ENCODE measurements around the gene GNAL.
"Not testable (repeated sequence)": the region's sequence is repeated elsewhere in the genome, so short reads cannot be mapped to it uniquely, and the experiment has no call there.

The GNAL gene

DNA sequence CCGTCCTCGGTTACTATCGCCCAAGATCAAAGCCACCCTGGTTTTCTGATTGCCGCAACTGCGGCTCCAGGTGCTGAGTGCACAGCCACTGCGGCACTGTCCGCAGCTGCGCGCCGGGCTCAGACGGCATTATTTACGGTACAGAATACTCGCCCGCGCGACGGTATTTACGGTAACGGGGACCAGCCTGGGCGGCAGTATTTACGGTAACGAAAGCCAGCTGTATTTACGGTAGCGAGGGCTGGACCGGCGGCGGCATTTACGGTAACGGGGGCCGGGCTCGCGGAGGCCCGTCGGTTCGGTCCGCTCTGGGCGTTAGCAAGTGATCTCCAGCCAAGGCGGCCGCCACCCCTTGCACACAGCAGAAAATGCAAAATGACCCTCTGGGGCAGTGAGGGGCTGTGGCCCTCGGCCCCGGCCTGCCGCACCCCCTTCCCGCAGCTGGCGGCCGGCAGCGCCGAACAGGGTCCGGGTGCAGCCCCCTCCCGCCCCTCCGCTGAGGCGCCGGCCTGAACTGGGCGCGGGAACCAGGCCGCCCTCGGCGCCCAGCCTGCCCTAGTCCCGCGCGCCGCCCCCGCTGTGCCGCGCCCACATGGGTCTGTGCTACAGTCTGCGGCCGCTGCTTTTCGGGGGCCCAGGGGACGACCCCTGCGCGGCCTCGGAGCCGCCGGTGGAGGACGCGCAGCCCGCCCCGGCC, at the start of gene GNAL:
GNAL (plus strand) TSS at position 293 of the 697 bp plus-strand sequence; CDS start at position 593, 300 bp downstream.
- peak; percentile 90 for DNase-seq (ENCODE audit: low read depth, low spot score)

DNA sequence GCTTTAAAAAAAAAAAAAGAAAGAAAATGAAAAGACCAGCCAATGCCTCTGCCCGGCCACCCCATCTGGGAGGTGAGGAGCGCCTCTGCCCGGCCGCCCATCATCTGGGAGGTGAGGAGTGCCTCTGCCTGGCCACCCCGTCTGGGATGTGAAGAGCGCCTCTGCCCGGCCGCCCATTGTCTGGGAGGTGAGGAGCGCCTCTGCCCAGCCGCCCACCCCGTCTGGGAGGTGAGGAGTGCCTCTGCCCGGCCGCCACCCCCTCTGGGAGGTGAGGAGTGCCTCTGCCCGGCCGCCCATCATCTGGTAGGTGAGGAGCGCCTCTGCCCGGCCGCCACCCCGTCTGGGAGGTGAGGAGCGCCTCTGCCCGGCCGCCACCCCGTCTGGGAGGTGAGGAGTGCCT, 41.8 kb upstream of the GNAL start:
- DNase-seq (ENCODE audit: low read depth, low spot score) = not testable (repeated sequence)

DNA sequence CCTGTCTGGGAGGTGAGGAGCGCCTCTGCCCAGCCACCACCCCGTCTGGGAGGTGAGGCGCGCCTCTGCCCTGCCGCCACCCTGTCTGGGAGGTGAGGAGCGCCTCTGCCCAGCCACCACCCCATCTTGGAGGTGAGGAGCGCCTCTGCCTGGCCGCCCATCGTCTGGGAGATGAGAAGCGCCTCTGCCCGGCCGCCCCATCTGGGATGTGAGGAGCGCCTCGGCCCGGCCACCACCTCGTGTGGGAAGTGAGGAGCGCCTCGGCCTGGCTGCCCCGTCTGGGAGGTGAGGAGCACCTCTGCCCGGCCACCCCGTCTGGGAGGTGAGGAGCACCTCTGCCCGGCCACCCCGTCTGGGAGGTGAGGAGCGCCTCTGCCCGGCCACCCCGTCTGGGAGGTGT, 41.3 kb upstream of the GNAL start:
- DNase-seq (ENCODE audit: low read depth, low spot score) = not testable (repeated sequence)

- DNase-seq (ENCODE audit: low read depth, low spot score) = no peak
Observed at GRCh38 chr18:11649839-11650238, 39.2 kb upstream of the GNAL start.

- no peak for DNase-seq (ENCODE audit: low read depth, low spot score)
Observed at GRCh38 chr18:11651899-11652298, 37.2 kb upstream of the GNAL start.

DNA sequence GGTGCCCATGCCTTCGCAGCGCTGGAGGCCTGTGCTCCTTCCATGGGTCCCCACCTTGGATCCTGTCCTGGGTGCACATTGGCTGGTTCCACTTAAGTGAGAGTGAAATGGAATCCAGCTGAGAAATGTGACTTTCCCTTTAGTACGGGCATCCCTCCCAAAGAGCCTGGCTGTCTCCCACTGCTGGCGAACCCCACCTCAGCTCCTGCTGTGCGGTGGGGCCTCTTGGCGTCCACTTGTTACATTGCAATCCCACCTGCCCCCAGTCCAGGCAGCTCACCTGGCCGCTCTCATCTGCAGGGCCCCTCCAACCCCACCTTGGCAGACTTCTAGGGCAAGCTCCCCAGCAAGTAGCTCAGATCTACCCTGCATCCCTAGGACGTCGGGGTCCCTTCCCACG, 35.5 kb upstream of the GNAL start:
- DNase-seq (ENCODE audit: low read depth, low spot score) = no peak

GRCh38 chr18:11654736-11655605, 34.1 kb upstream of the GNAL start:
- DNase-seq (ENCODE audit: low read depth, low spot score) = peak; percentile 54

- no peak for DNase-seq (ENCODE audit: low read depth, low spot score)
Observed at GRCh38 chr18:11655606-11655932, 33.5 kb upstream of the GNAL start.

DNA sequence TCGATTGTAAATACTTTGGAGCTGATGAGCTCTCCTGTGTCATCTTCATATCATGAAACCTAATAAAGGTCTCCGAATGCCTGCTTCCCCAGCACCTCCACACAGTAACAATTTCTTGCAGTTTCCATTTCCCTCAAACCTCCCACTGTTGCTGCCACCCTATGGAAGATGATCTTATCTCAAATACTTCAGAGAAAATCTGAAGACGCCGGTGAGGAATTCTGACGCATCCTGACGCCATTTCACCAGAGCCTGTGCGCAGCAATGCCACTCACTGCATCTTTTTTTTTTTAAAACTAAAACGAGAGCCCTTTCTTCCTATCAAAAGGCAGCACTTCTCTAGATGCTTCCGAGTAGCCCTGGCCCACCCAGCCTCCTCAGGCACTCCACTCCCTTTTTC, 31.9 kb upstream of the GNAL start:
- no peak for DNase-seq (ENCODE audit: low read depth, low spot score)

- no peak for DNase-seq (ENCODE audit: low read depth, low spot score)
Observed at GRCh38 chr18:11657554-11657953, 31.5 kb upstream of the GNAL start.

DNA sequence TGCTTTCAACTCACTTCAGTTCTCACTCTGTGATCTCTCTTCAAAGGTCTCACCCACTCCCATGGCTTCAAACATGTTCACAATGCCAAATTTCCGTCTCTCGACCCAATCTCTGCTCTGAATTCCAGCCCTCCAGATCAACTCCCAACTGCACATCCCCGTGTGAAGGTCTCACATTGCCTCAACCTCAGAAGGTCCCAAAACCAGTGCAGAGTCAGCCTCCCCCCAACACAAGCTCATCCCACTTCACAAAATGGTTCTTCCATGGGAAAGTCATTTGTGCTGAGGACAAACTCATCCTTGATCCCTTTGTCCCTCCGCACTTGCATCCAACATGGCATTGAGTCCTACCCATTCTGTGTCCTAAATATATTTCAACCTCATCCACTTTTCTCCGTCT, 31.0 kb upstream of the GNAL start:
- no peak for DNase-seq (ENCODE audit: low read depth, low spot score)

GRCh38 chr18:11658989-11659388, 30.1 kb upstream of the GNAL start:
- no peak for DNase-seq (ENCODE audit: low read depth, low spot score)

GRCh38 chr18:11660691-11661090, 28.4 kb upstream of the GNAL start:
- DNase-seq (ENCODE audit: low read depth, low spot score) = no peak

GRCh38 chr18:11661430-11661829, 27.6 kb upstream of the GNAL start:
- no peak for DNase-seq (ENCODE audit: low read depth, low spot score)

DNA sequence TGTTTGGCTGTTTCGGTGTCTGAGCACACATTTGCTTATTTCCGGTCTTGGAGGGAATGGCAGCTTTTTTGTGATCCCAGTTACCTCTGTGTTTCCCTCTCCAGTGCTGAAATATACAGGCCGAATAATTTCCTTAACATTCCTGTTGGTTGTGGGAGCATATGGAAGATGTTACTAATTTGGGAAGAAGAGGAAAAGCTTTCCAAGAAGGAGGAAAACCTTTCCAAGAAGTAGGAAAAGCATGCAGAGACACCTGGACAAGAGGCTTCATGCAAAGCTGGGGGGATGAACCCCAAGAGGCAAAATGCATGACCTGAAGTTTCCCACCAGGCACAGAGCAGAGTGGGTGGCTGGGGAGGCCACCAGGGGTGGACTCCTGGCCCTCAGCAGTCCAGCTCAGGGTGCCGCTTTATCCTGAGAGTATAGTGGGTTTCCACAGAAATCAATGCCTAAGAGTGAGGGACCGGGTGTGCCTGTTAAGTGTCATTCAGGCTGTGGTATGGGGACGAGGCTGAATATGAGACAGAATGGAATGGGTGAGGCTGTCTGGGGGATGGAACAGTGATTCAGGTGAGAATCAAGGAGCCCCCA, 25.5 kb upstream of the GNAL start:
- no peak for DNase-seq (ENCODE audit: low read depth, low spot score)

DNA sequence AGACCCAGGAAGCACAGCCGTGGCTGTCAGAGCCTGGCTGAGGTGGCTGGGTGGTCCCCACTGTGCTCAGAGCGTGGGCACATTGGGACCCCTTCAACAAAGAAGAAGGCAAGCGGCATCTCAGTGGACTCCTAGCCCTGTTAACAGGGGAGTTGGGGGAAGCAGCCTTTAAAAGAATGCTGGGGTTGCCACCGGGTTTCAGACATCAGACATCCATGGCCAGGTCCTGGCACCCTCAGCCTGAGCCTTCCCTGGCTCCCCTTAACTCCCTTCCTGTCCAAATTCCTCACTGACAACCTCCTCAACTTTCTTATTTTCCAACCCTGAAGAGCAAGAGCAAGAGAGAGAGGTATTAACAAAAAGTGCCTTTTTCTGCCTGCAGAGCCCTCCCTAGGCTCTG, 24.8 kb upstream of the GNAL start:
- DNase-seq (ENCODE audit: low read depth, low spot score) = no peak

GRCh38 chr18:11665146-11665545, 23.9 kb upstream of the GNAL start:
- DNase-seq (ENCODE audit: low read depth, low spot score) = no peak

- DNase-seq (ENCODE audit: low read depth, low spot score) = no peak
Observed at GRCh38 chr18:11665587-11665986, 23.5 kb upstream of the GNAL start.

- DNase-seq (ENCODE audit: low read depth, low spot score) = no peak
Observed at GRCh38 chr18:11666176-11666575, 22.9 kb upstream of the GNAL start.

- DNase-seq (ENCODE audit: low read depth, low spot score) = no peak
Observed at GRCh38 chr18:11666831-11667230, 22.2 kb upstream of the GNAL start.

- DNase-seq (ENCODE audit: low read depth, low spot score) = no peak
Observed at GRCh38 chr18:11667578-11667977, 21.5 kb upstream of the GNAL start.

GRCh38 chr18:11668441-11669169, 20.5 kb upstream of the GNAL start:
- DNase-seq (ENCODE audit: low read depth, low spot score) = no peak

All from astrocyte of the hippocampus (primary cell).